GM21737 (cell line): Measurements from ENCODE around the gene MAML3.

Experiments
- ATAC-seq: cut with Tn5 transposase; IDR thresholded peaks from one replicate; pipeline ENCODE4 v1.9.1; 2021; ENCODE audit warnings: mild to moderate bottlenecking, moderate library complexity; ENCODE audit not compliant: unreplicated experiment

Gene MAML3

GRCh38 chr4:140102421-140102820, 51.6 kb downstream of the MAML3 start:
- no peak for ATAC-seq

GRCh38 chr4:140100771-140101170, 53.2 kb downstream of the MAML3 start:
- ATAC-seq = no peak

GRCh38 chr4:140099983-140100382, 54.0 kb downstream of the MAML3 start:
- ATAC-seq = no peak

GRCh38 chr4:140098455-140099160, 55.4 kb downstream of the MAML3 start:
- ATAC-seq = no peak

GRCh38 chr4:140097572-140097971, 56.4 kb downstream of the MAML3 start:
- no peak for ATAC-seq

- no peak for ATAC-seq
These were observed 57.1 kb downstream of the MAML3 start for GRCh38 chr4:140096921-140097320.

- no peak for ATAC-seq
These were observed 57.5 kb downstream of the MAML3 start for GRCh38 chr4:140096483-140096861.

- no peak for ATAC-seq
These were observed 58.1 kb downstream of the MAML3 start for GRCh38 chr4:140095694-140096482.

GRCh38 chr4:140094438-140095420, 59.3 kb downstream of the MAML3 start:
- ATAC-seq = no peak

GRCh38 chr4:140092094-140092851, 61.7 kb downstream of the MAML3 start:
- no peak for ATAC-seq

GRCh38 chr4:140091305-140091704, 62.7 kb downstream of the MAML3 start:
- ATAC-seq = no peak

- ATAC-seq = no peak
These were observed 63.7 kb downstream of the MAML3 start for GRCh38 chr4:140090215-140090731.

GRCh38 chr4:140089216-140089615, 64.8 kb downstream of the MAML3 start:
- no peak for ATAC-seq

GRCh38 chr4:140088323-140088967, 65.5 kb downstream of the MAML3 start:
- ATAC-seq = no peak

GRCh38 chr4:140085881-140086280, 68.1 kb downstream of the MAML3 start:
- ATAC-seq = no peak

GRCh38 chr4:140085062-140085622, 68.8 kb downstream of the MAML3 start:
- no peak for ATAC-seq

GRCh38 chr4:140084385-140084784, 69.6 kb downstream of the MAML3 start:
- no peak for ATAC-seq

GRCh38 chr4:140082391-140082755, 71.6 kb downstream of the MAML3 start:
- no peak for ATAC-seq

- no peak for ATAC-seq
These were observed 72.2 kb downstream of the MAML3 start for GRCh38 chr4:140081641-140082390.
